ENCODE data around the gene OR51D1.

DNA sequence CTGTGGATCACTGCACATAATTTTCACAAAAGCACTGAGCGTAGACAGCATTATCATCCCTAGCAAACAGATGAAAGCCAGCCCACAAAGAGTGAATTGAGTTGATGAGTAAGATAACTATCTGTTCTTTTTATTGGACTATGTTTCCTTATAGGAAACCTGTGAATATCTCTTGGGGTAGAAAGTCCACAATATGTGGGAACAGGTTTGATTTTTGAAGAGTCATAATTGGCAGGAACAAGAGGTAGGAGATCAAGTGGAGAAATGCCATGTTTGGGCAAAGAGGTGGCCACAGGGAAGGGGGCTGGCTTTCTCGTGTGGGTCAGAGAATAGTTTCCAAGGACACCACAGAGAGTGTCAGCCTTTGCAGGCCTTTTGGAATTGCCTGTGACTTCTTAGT lies 36.5 kb downstream of the OR51D1 start:
- TF ChIP-seq POLR2A (IDR thresholded peaks at IDR 0.05; ENCODE audit: low read depth, low read length) (no peak), PAX5 (IDR thresholded peaks at IDR 0.05; ENCODE audit: insufficient read depth, low read length, severe bottlenecking) (no peak), POLR2AphosphoS5 (IDR thresholded peaks at IDR 0.05; ENCODE audit: low read depth, low read length) (no peak), TAF1 (IDR thresholded peaks at IDR 0.05; ENCODE audit: low read depth, low read length) (no peak), SPI1 (IDR thresholded peaks at IDR 0.05; ENCODE audit: low read depth, low read length) (no peak)

All from GM12891 (cell line).